Activated naive CD8-positive, alpha-beta T cell treated with anti-CD3 and anti-CD28 coated beads, Interleukin-2, amount 50 U/mL, for 16 hours (primary cell): ENCODE measurements around the gene HENMT1.
"Not testable (repeated sequence)": the region's sequence is repeated elsewhere in the genome, so short reads cannot be mapped to it uniquely, and the experiment has no call there.

Source experiments
- DNase-seq: peaks from one replicate; pipeline ENCODE4 v3.0.0-alpha.2; 2020; ENCODE audit warnings: low read depth, low spot score

HENMT1 gene

DNA sequence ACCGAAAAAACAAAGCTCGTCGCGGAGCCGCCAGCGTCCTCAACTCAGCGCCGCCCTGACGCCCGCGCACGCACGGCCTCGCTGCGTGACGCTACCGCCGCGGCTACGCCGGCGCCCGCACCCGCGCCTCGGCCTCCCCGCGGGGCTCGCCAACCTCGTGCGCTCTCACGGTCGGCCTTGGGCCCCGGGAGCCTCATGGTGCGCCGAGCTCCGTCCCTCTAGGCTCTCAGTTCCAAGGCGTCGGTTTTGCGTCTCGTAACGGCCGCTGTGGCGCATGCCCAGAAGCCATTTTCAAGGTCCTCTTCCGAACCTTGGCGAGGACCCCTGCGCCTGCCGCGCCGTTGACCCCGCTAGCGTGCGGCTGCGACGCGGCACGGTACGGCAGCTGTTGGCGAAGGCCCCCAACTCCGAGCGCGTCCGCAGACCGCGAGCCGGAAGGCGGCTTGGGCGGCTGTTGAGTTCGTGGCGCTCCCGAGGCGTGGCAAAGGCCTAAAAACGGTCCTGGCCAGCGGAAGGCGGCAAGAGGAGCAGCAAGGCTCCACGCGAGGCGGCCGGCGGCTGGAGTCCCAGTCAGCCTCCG, at the start of gene HENMT1:
Gene HENMT1 (minus strand): TSS at position 64 of the 580 bp plus-strand sequence. CDS start 1,209 bp downstream, outside the sequence.
- DNase-seq: peak; percentile 60

DNA sequence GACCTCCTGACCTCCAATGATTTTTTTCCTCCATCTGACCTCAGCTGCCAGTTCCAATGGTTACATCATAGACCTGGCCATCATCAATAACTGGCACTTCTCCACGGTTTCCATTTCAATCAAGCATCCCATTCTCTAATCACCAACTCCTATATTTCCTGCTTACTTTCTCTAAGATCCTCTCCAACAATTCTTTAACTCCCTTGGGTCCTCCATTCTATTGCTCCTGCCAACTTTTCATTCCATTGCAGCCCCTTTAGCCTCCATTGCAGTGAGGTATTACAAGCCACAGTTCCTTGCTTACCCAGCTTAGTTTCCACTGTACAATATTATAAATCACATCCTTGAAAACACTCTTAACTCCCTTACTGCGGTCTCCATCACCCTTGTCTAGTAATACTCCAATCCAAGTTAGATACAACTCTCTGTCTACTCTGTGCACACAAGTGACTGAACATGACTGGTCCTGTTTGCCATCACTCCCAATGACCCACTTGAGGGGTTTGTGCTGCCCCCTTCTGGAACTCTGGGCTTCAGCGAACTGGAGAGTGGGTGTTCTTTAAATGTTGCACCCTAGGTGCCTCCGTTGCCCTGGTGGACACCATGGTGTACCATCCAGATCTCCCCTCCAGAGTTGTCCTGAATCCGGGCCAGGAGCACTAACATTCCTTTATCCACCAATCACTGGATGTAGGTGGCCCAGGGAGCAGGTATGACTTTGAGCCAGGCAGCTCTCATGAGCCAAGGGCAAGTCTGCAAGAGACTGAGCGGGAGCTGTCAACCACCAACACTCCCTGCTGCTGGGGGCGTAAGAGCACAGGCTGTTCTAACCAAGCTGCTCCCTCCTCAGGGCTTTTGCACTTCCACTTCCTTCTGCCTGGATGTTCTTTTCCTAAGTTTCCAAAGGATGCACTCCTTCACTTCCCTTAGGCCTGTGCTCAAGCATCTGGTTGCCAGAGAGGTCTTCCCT, 48.1 kb upstream of the HENMT1 start:
- DNase-seq: peak; percentile 21

DNA sequence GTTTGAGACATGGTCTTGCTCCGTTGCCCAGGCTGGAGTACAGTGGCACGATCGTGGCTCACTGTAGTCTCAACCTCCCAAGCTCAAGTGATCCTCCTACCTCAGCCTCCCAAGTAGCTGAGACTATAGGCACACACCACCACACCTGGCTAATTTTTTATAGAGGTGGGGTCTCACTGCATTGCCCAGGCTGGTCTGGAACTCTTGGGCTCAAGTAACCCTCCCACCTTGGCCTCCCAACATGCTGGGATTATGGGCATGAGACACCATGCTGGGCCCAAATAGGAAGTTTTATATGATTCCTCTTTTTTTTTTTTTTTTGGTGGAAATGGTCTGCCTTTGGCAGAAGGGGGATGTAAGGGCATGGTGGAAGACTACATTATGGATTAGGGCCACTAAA, 45.8 kb upstream of the HENMT1 start:
- DNase-seq: no peak

DNA sequence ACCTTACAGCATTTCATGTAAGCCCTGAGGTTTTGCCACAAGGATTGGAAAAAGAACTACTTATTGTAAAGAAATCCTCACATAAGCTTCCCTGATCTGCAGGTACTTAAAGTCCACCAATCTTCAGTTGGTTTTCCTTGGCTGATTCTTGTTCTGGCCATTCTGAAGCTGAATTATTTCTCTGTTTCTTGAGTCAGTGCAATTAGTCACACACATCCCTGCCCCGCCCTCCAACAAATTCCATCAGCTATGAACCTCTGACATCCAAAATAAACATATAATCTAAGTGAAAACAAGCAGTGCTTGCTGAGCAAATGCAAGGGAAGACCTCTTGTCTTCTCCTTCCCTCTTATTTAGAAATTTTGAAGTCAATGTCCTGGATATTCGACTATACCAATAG, 43.6 kb upstream of the HENMT1 start:
- DNase-seq: no peak

DNA sequence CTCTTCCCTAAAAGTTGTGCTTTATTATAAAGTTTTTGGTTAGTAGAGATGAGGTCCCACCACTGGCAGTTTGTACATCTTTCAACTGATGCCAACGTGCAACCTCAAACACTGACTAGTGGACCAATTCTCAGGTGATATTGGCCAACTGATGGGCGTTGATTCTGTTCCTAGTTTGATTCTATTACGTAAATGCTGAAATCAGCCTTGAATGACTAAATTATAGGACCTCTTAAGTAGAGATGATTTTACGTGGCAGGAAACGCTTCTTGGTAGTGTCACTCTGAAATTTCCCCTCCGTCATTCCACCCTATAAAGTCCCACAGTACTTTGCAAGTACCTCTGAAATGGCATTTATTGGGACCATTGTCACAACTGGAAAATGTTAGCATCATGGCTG, 43.0 kb upstream of the HENMT1 start:
- no peak for DNase-seq

DNA sequence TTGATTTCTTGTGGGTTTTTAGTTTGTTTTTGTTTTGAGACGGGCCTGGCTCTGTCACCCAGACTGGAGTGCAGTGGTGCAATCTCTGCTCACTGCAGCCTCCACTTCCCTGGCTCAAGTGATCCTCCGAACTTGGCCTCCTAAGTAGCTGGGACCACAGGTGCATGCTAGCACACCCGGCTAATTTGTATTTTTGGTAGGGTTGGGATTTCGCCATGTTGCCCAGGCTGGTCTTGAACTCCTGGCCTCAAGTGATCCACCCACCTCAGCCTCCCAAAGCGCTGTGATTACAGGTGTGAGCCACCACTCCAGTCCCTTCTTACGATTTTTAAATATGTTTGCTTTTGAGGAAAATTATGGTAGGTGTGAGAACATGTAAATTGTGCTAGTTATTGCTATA, 41.2 kb upstream of the HENMT1 start:
- DNase-seq: not testable (repeated sequence)

DNA sequence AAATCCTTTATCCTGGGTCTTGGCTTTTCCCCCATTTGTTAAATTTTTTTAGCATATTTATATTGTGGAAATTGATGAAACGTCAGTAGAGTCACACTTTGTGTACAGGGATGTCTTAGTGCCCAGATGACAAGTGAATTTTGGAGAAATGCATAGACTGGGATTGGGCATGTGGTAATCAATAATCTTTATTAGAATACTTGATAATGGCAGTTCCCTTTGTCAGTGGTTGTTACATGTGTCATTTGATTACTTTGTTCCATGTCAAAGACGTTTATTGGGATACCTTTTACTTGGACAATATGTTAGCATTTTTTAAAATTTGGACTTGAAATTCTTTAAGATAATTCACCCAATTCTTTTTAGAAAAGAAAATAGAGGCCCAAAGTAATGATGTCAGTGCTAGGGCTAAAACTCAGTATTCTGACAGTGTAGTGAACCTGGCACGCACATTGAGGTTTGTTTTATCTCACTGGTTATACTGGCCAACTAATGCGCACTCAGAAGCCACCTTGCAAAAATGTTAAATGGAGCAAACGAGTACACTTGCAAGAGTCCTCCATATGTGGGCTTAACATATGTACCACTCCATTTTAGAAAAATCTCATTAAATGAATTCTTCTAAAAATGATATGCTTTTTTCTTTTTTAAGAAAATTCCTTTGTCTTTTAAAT, 40.4 kb upstream of the HENMT1 start:
- no peak for DNase-seq

DNA sequence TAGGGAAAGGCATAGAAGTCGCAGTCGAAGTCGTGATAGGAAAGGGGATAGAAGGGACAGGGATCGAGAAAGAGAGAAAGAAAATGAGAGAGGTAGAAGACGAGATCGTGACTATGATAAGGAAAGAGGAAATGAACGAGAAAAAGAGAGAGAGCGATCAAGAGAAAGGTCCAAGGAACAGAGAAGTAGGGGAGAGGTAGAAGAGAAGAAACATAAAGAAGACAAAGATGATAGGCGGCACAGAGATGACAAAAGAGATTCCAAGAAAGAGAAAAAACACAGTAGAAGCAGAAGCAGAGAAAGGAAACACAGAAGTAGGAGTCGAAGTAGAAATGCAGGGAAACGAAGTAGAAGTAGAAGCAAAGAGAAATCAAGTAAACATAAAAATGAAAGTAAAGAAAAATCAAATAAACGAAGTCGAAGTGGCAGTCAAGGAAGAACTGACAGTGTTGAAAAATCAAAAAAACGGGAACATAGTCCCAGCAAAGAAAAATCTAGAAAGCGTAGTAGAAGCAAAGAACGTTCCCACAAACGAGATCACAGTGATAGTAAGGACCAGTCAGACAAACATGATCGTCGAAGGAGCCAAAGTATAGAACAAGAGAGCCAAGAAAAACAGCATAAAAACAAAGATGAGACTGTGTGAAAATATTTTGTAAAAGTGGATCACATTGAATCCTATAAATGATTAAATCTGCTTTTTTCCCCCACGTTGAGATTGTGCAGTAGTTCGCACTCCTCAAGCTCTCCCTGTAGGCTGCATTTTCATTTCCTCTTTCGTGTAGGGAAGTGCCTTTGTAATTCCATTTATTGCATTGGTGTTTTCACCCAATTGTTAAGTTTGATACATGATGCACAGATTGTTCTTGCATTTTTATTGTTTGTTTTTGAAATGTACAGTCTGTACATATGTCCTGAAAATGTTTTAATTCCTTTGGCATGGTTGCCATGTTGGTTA, 38.8 kb upstream of the HENMT1 start:
- DNase-seq: no peak

DNA sequence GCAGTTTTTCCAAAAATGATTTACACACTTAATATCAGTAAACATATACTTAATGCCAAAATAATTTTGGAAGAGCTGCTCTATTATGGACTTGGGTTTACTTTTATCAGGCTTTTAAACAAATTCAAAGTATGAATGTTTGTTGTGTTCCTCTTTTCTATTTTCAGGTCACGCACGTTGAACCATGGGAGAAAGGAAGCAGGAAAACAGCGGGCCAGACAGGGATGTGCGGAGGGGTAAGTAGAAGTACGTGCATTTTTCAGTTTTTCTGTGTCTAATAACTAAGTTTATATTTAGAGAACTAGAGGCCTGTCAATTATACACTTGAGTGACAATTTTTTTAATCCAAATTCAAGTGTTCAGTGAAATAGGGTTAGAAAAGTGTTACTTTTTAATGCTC, 34.6 kb upstream of the HENMT1 start:
- DNase-seq: no peak

DNA sequence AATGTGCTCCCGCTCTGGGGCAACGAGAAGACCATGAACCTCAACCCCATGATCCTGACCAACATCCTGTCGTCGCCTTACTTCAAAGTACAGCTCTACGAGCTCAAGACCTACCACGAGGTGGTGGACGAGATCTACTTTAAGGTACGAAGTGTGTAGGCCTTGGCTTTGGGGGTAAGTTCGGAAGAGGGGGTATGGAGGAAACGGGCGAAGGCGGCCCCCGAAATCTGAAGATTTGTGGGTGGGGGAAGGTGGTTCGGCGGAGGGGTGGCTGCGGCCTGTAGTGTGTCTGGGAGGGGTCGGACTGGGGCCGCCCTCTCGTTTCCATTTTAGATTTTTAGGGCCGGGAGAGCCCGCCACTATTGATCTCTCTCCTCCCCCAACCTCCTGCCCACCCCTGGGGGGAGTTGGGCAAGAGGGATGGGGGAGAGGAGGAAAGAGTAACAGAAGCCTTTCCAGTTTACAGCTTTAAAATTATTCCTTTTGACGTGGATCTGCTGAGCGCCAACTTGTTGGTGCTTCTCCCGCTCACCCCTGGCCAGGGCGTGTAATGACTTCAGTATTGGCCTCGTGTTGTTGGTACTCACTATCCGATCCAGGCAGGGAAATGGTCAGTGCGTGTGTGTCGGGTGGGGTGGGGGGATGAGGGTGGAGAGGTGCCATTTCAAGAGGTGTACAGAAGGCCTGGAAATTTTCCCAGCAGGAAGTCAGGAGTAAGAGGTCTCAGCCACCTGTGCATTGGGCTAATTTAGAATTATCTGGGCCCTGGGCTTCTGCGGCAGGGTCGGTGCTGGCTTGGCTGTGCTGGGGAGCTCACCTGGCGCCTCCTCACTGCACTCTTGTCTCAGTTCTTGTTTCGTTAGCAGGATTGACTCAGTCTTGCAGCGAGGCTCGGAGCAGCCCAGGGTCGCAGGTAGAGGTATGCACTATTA, 32.1 kb upstream of the HENMT1 start:
- DNase-seq: peak; percentile 28

DNA sequence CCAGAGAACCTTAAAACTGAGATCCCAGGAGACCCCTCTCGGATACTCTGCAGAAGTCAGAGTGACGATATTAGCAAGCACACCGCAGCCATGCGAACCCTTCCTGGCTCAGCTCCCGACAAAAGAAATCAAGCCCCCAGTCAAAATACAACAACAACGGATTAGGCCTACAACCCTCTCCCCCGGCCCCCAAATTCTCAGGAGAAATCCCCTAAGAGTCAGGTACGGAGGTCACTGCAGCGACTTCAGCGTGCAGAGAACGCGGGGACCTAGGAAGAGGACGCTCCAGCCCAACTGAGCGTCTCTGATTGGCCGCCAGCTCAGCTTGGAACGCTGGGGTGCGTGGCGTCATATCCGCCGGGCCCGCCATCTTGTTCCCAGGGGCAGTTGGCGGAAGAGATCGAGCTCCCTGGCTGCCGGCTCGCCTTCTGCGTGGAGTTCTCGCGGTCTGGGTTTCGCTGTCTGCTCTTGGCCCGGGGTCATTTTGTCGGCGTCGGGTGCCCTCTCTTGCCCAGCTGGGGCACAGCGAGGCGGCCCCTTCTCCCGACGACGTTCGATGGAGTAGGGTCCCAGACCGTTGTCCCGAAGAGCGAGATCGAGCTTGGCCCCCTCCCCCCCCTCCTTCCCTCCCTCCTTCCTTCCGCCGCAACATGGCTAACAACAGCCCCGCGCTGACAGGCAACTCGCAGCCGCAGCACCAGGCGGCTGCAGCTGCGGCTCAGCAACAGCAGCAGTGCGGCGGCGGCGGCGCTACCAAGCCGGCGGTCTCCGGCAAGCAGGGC, 31.2 kb upstream of the HENMT1 start, which contains the start of gene PRPF38B:
Gene PRPF38B (plus strand): TSS at position 369 of the 782 bp plus-strand sequence. CDS start 282 bp downstream, at position 651.
- peak; percentile 84 for DNase-seq

DNA sequence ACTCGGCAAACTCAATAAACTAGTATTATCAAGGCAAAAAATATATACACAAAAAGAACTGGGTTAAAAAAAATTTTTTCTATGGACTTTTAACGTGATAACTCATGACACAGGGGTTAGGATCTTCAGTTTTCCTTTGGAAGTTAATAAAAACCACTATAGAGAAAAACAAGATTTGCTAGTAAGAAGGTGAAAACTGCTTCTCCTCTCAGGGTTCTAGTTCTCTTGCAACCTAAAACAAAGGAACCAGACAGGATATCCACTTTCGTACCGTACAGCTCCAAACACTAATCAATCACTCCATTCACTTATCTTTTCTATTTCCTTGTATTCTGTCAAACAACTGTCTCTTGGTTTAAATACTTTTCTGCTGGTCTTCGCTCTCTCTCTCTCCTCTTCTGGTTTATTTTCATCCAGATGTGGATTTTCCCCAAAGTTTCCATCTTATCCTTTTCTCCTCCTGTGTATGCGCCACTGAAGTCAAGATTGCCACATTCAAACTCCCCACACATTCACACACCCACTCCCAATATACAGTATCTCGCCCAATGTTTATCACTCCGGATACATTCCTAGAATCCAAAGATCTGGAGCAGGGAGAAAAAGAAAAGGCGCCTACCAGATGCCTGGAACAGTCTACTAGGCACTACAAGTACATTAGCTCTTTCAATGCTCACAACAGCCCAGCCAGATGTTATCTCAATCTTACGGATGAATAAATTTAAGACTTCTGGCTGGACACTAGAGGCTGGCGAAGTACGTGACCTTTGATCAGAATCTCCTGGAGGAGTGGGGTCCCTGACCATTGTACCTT, 30.4 kb upstream of the HENMT1 start:
- no peak for DNase-seq

DNA sequence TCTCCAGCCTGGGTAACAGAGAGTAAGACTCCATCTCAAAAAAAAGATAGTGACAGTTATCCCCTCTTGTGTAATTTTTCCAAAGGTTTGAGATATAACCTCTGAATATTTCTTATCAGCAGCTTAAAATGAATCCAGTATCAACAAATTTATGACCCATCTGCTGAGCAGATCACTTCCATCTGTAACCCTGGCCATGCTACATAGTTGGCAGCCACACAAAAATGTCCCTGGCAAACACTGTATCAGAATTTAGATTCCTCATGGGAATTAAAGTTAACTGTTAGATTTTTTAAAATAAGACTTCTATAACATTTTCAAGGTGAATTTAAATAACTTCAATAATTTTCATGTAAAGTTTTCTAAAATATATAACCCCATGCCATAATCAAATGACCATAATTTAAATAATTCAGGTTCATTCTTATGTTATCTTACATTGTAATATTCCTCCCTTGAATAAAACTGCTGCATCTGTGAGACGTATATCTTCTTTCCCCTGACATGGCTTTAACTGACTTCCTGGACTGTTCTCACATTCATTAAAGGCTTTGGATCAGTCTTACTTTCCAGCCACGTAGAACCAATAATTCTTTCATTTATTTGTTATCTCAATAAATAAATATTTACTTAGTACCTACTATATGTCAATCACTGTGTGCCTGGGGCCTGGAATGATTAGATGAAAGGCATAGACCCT, 25.9 kb upstream of the HENMT1 start:
- DNase-seq: no peak

DNA sequence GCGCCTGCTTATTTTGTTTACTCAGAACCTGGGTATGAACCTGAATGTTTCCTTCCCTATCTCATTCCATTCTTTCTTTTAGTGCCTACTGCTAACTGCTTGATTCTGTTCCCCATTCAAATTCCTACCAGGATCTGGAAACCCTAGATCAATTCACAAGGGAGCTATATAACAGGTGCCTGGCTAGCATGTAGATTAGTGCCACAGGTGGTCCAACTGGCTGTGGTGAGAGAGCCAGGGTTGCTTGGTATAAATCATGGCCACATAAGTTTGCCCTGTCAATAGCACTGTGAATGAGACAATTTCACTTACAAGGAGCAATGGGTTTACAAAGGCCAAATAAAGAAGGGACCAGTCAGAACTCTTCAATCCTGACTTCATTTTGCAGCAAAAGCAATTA, 24.6 kb upstream of the HENMT1 start:
- DNase-seq: no peak

DNA sequence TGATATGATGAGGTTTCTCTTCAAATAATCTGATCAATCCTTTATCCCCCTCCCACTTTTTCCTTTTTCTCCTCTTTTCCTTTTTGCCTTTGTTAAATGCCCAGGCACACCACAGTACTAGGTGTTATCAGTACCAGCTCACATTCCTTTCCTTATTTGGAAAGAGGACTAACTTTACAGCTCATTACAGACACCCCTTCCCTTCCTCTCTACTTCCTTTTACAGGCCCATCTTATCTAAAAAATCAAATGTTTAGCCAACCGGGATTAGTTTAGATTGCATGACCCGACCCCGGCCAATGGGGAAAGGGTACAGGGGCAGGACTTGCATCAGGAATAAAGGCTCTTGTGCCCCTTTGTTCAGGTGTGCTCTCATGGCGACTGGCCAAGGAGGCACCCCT, 20.8 kb upstream of the HENMT1 start:
- not testable (repeated sequence) for DNase-seq

DNA sequence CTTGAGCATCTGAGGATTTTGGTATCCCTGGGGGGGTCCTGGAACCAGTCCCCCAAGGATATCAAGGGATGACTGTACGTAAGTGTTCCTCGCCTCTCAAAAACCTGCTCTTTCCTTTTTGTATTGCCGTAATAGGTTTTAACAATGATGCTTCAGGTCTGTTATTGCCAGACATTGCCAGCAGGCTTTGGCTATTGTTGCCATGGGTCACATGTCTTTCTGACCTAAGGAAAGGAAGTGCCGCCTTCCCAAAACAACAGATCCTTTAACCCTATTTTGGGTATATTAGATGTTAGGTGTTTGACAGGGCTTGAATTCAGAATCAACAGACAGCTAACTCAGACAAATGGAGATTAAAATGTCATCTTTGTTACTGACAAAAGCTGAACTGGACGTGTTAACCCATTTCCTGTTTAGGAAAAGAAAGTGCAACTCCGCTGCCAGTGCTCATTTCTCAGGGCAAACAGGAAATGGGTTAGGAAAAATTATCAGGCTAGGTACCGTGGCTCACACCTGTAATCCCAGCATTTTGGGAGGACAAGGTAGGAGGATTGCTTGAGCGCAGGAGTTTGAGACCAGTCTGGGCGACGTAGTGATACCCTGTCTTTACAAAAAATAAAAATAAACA, 18.8 kb upstream of the HENMT1 start:
- DNase-seq: no peak

DNA sequence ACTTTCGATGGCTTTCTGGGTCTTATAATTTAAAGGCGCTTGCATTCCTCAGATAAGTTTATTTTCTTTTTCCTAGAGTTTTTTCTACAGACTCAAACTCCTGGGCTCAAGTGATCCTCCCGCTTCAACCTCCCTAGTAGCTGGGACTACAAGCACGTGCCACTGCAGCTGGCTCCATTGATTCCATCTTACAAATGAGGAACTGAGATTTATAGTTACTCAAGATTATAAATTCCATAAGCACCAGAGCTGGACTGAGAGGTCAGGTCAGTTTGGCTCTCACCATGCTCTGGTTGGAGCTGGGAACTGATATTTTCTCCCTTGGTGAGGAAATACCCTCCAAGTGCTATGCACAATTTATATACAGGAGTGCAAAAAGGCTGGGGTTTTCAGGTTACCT, 17.8 kb upstream of the HENMT1 start:
- no peak for DNase-seq
